Frontal cortex (tissue), 4 donors: ENCODE data around the gene DCDC1. TPM values are rescaled to one million over a fixed set of nuclear protein-coding genes. Genes with fewer than 3 reads are reported as not detected.

Experiments used
- DNase-seq, 2 donors: peaks; one replicate each; pipeline ENCODE4 v3.0.0; 2012; ENCODE audit warnings: low spot score in 2 of 2
- FAIRE-seq: peaks from 2 replicates; lab custom pipeline; 2012; peaks lifted over from hg19 to GRCh38; lab: Jason Lieb, UNC
- total RNA-seq: library from RNA; depleted of rRNA; stranded (reverse); fragments of >200 nt; gene quantifications from one replicate; pipeline ENCODE4 v1.2.3, GENCODE V29; 2014
- donor health status: control.
- donor health status: control.
- donor health status: control.

The DCDC1 gene, protein sequence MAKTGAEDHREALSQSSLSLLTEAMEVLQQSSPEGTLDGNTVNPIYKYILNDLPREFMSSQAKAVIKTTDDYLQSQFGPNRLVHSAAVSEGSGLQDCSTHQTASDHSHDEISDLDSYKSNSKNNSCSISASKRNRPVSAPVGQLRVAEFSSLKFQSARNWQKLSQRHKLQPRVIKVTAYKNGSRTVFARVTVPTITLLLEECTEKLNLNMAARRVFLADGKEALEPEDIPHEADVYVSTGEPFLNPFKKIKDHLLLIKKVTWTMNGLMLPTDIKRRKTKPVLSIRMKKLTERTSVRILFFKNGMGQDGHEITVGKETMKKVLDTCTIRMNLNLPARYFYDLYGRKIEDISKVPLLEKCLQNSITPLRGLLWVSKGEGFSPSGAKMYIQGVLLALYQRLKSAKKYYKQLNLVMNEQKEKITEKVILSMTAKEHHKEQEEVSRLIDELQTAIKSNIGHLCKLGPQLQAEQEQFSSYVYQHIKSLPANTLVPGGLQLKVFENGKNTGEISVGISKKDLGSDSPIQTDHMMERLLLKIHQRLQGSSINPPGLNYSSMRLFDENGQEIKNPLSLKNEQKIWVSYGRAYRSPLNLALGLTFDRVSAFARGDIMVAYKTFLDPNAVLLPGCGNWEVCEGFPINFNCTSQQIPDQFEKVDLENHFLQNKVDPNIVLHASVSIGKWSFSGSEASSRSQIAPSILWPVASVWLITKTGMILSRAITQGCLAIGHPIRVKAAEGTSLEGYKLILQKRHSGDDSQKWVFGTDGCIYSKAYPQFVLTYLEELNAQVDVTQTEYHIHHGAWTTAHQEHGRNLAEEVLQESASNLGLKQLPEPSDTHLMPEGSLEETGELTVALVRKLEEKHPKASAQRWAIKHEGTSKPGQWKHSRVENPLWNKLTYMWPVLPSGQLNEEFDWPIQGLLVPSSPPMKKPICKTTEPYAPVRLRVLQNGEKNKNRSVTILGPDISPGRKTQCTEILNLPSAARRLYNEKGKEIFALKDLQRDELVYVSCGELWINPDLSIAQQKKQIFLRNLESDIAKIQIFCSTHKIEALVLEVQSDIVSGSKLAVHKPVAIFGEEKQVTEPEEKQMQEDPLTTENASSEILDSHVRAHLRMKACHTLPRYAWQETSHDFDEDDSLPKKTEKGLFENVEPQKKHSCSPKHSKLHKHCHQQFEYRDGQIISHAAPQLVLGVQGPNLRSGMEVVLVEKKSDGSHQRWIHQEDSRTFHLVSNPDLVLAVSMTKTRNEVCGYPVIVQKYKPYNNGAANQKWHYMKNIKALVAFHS (N-terminal part only)
- 2.4 TPM for total RNA-seq

DNA sequence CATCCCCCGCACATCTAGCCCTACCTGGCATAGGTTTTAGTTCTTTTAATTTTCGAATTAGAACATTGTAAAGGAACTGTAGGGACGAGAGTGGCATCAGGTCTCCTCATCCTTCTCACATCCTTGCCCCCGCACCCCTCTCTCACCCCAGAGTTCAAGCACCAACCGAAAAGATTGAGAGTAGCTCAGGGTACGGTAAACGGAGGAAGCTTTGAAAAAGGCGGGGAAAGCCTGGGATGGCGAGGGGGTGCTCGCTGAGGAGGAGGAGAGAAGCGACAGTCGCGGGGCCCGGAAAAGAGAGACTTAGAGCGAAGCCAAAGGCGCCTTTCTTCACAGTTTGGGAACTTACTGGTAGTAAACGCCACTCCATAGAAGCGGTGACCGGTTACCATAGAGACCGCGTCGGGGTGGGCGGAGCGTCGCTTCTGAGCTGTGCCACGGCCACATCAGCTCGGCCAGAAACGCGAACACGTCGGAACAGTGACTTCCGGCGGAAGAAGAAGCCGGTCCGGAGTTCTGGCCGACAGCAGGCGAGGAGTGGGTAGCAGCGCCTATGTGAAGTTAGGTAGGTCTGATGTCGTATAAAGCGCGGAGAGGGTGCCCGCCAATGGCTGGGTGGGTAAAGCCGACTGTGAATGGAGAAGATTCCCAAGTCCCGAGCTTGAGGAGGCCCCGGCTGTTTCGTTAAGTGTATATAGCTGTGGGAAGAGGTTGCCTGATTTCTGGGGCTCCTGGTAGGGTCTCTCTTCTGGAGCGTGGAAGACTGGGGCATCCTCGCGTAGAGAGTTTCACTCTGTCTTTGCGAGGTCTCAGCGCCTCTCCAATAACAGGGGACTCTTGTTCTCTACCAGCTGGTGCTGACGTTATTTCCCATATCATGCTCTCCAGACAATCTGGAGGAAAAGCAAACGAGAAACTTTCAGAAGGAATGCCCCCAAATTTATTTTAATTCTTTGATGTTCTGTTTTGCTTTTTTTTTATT lies at the start of gene DCDC1, which contains the start of gene DNAJC24:
Gene DCDC1 (minus strand): TSS at position 392 of the 982 bp plus-strand sequence. CDS start 41,459 bp downstream, outside the sequence.
Gene DNAJC24 (plus strand): TSS at position 513 of the 982 bp plus-strand sequence. CDS start 889 bp downstream, outside the sequence.
- FAIRE-seq (no peak), DNase-seq (peak; percentile 36 to 69)

DNA sequence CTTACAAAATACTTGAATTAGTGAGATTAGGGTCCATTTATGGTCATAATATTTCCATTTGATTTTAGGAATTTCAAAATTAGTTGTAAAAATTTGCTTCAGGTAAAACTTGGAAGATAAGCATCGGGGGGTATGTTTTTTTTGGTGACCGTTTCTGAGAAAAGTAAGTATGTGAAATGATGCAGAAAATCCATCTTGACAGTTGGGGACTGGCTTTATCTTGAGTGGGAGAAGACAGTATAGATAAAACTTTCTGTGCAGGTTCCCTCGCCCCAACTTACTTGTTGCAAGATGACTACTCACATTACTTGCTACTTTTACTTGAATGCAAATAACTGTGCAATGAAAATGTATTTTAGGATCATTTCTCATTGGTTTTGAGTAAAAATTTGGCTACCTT lies 49.6 kb upstream of the DCDC1 start:
- DNase-seq, result no peak
- no peak for FAIRE-seq

- no peak for FAIRE-seq
- no peak for DNase-seq
Observed at GRCh38 chr11:31417816-31418215, 48.3 kb upstream of the DCDC1 start.

DNA sequence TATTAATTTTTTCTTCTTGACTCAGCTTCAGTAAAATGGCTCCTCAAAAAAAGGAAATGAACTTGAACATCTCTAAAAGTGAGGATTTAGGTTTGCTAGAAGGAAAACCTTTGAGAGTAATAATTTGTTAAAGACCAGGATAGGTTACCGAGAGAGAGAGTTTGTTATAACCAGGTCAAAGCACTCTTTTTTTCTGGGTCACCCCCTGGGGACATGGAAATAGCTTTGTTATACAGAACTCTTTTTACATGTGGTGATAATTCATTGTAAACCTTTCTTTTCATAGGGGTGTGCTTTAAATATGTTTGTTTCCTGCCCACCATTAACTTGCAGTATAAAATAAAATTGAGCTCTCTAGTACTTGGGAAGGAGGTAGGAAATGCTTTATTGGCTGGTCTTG lies 47.8 kb upstream of the DCDC1 start:
- DNase-seq (no peak), FAIRE-seq (no peak)

DNA sequence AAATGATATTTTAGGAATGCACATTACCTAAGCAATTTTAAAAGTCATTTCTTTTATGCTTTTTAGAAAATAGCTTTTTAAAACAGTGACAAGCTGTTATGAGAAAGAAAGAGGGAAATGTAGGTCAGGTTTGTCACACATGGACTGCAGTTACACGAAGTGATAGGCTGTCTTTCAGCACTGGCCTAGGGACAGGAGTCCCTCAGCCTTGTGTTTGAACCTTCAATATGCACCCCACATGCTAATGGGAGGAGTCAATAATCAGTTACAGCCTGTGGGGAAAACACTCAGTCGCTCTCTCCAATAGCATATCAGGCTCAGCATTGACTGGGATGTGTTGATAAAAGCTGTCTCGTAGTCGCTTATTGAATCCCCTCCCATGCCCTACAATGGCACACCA lies 45.9 kb upstream of the DCDC1 start:
- no peak for DNase-seq
- no peak for FAIRE-seq

- FAIRE-seq (no peak), DNase-seq (no peak)
Observed at GRCh38 chr11:31414338-31414737, 44.8 kb upstream of the DCDC1 start.

DNA sequence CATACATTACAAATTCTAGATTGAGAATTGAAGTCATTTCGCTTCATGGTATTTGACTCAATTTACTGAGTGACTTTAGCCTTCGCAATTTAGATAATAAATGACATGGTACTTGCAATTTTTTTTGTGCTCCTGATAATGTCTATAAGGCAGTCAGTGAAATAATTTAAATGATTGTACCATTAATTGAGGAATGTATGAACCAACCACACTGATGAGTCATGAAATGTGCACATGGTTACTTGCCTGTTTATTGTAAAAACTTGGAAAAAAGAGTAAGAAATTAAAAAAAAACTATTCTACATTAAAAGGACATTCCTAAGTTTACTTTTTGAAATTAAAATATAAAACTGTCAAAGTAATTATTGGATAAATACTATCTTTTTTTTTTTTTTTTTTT lies 43.4 kb upstream of the DCDC1 start:
- DNase-seq, result no peak
- no peak for FAIRE-seq

DNA sequence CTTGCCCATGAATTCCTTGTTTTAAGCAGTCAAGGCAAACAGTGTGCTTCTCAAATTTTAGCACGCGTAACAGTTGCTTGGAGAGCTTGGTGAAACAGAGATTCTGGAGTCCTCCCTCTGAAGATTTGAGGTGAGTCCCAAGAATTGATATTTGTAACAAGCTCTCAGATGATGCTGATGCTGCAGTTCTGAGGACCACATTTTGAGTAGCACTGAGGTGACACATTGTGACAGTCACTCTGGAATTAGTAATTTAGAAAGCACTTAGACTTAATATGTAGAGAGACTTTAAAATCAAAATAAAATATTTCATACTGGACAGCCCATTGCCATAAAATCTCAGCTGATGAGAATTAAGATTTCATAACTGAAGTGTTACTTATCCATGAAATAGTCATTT lies 38.7 kb upstream of the DCDC1 start:
- no peak for FAIRE-seq
- DNase-seq, result no peak

GRCh38 chr11:31404614-31405013 lies 35.1 kb upstream of the DCDC1 start:
- FAIRE-seq (no peak), DNase-seq (no peak)

DNA sequence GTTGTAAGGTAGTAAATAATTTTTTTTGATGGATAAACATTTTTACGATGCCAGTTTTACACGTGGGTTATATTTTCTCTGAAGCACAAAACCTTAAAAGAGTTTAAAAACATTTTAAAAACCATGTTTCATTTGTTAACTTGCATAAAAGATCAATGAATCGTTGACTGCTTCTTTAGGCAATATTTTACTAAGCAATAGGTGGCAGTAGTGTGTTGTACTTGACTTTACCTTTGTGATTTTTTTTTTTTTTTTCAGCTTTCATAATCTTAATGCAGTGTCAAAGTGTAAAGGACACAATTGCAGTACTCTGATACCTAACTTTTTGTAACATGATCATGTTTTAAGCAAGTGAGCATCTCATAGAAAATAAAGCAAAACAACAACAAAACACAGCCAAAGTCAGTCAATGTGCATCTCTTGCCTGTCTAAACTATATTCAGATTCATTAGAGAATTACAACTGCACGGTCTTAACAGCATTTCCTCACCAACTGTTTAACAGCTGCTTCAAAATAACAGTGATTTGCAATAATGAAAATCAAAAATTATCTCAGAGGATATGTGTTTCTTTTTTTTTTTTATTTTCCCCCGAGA lies 27.8 kb upstream of the DCDC1 start:
- FAIRE-seq (peak; percentile 90), DNase-seq (peak in 1 of 2 donors; percentile 8)

DNA sequence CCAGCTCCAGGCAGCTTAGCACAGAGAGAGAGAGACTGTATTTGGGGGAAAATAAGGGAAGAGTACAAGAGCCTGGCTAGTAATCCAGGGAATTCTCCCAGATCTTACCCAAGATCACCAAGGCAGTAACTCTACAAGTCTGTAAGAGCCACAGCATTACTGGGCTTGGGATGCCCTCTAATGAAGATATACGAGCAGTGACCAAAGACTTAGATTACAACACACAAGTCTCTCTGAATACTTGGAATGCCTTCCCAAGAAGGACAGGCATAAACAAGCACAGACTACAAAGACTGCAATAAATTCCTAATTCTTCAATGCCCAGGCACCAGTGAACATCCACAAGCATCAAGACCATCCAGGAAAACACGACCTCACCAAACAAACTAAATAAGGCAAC lies 17.8 kb upstream of the DCDC1 start:
- FAIRE-seq, result no peak
- DNase-seq, result no peak

- DNase-seq, result no peak
- FAIRE-seq, result no peak
Observed at GRCh38 chr11:31383116-31383515, 13.6 kb upstream of the DCDC1 start.

DNA sequence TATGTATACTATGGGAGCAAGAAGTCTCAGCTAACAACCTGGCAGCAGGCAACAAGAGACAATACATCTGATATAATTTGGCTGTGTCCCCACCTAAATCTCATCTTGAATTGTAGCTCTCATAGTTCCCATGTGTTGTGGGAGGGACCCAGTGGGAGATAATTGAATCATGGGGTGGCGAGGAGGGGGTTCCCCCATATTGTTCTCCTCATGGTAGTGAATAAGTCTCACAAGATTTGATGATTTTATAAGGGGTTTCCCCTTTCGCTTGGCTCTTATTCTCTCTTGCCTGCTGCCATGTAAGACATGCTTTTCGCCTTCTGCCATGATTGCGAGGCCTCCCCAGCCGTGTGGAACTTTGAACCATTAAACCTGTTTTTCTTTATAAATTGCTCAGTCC lies 6.3 kb upstream of the DCDC1 start:
- no peak for FAIRE-seq

DNA sequence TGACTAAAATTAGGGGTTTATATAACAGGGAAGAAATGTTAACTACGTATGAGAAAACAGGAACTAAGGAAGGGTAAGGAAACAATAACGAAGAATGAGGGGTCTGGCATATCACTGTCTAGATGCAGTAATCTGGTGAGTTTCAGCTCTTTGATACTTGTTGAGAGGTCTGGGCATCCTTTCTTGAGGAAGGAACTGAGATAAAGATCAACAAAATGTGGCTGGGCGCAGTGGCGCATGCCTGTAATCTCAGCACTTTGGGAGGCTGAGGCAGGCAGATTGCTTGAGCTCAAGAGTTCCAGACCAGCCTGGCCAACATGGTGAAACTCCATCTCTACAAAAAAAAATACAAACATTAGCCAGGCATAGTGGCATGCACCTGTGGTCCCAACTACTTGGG lies 2.7 kb downstream of the DCDC1 start:
- DNase-seq (no peak), FAIRE-seq (no peak)

More for the DNA sequence above, 6.3 kb upstream of the DCDC1 start:
- DNase-seq, result no peak

- DNase-seq (no peak), FAIRE-seq (no peak)
Observed at GRCh38 chr11:31361743-31362142, 7.8 kb downstream of the DCDC1 start.

DNA sequence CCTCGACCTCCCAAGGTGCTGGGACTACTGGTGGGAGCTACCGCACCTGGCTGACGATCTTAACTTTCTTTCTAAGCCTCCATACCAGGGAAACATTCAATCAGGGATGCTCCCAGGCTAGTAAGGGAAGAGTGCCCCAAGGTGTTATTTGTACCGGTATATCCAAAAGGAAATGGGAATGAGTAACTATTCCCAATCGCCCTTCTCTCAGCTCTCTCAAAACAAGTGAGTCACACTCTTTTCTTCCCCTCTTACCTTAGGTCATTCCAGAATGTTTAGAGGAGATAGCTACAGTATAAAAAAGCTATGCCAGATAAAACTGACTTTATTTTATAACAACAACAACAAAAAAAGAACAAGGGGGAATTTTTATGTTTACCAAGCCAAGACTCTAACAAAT lies 13.7 kb downstream of the DCDC1 start:
- FAIRE-seq, result no peak
- no peak for DNase-seq

DNA sequence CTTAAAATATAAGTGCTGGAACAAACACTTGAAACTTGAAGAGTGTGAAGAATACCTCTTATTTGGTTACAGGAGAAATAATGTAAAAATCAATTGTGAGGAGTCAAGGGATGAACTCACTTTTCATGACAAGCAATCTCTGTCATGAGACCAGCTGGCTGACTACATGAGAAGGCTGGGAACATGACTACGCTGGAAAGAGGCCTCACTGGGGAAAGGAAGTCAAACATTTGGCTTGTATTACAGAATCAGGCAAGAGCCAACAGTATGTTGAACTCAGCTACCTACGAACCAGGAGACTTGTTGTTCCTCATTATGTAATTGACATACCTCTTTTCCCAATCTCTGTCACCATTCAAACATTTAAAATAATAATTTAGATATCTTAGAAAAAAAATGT lies 14.4 kb downstream of the DCDC1 start:
- DNase-seq (no peak), FAIRE-seq (no peak)

GRCh38 chr11:31351168-31351567 lies 18.4 kb downstream of the DCDC1 start:
- DNase-seq (no peak), FAIRE-seq (no peak)
